ENCODE measurements around the gene KDM5A.
"Not testable (repeated sequence)": the region's sequence is repeated elsewhere in the genome, so short reads cannot be mapped to it uniquely, and the experiment has no call there.

Gene KDM5A

GRCh38 chr12:236445-236844 lies 152.7 kb downstream of the KDM5A start:
- no peak for DNase-seq

GRCh38 chr12:235967-236366 lies 153.2 kb downstream of the KDM5A start:
- DNase-seq, result not testable (repeated sequence)

GRCh38 chr12:234891-235415 lies 154.2 kb downstream of the KDM5A start:
- no peak for DNase-seq

- no peak for DNase-seq
Observed at GRCh38 chr12:234019-234418, 155.1 kb downstream of the KDM5A start.

- DNase-seq, result no peak
Observed at GRCh38 chr12:233615-233968, 155.5 kb downstream of the KDM5A start.

GRCh38 chr12:232731-233614 lies 156.1 kb downstream of the KDM5A start:
- DNase-seq, result no peak

- no peak for DNase-seq
Observed at GRCh38 chr12:230925-231671, 158.0 kb downstream of the KDM5A start.
